Keratinocyte (primary cell): Measurements from ENCODE around the gene TMEM123. TPM values are rescaled to one million over a fixed set of nuclear protein-coding genes. Genes with fewer than 3 reads are reported as not detected.
A peak's percentile ranks its signal among the peaks of the same experiment; 100 is the strongest.

Experiments
- DNase-seq: peaks from one replicate; pipeline ENCODE4 v3.0.0-alpha.2; 2011; ENCODE audit warnings: low read depth, missing footprints, low spot score
- FAIRE-seq: peaks from 2 replicates; lab custom pipeline; 2011; peaks lifted over from hg19 to GRCh38; lab: Jason Lieb, UNC
- H2AFZ ChIP-seq: 2 replicates; pipeline ENCODE4 v1.6.0; 2012; ENCODE audit warnings: low read length, control low read depth, inconsistent platforms; ENCODE audit not compliant: control insufficient read depth
- H3K27ac ChIP-seq: 2 replicates; pipeline ENCODE4 v1.5.1; 2011; ENCODE audit warnings: low read length; ENCODE audit not compliant: control insufficient read depth, insufficient read depth
- H3K27me3 ChIP-seq: 3 replicates; pipeline ENCODE4 v1.6.0; 2011; ENCODE audit warnings: low read length; ENCODE audit not compliant: control insufficient read depth, insufficient read depth; ENCODE audit errors: extremely low read depth
- H3K36me3 ChIP-seq, 2 experiments: 2 replicates in 1 of 2; 3 replicates in 1 of 2; pipeline ENCODE4 v1.5.1; 2011; ENCODE audit warnings: low read length in 2 of 2, mild to moderate bottlenecking in 1 of 2; ENCODE audit not compliant: control insufficient read depth in 2 of 2, insufficient read depth in 2 of 2; ENCODE audit errors: extremely low read depth in 1 of 2
- H3K4me1 ChIP-seq: 3 replicates; pipeline ENCODE4 v1.5.1; 2011; ENCODE audit warnings: low read length; ENCODE audit not compliant: control insufficient read depth, insufficient read depth; ENCODE audit errors: extremely low read depth
- H3K4me2 ChIP-seq: 3 replicates; pipeline ENCODE4 v1.6.0; 2011; ENCODE audit warnings: low read depth, low read length; ENCODE audit not compliant: control insufficient read depth, insufficient read depth; ENCODE audit errors: extremely low read depth
- H3K4me3 ChIP-seq, 3 experiments: fragments of 200-600 bp in 1 of 3; sonication (generic) in 1 of 3; 2 replicates in 2 of 3; 3 replicates in 1 of 3; pipeline ENCODE4 v1.5.1; 2011 to 2016; ENCODE audit warnings: low read length in 3 of 3, mild to moderate bottlenecking in 3 of 3, control low read depth in 2 of 3, inconsistent platforms in 1 of 3, low read depth in 1 of 3, mixed read lengths in 1 of 3, mixed run types in 1 of 3, moderate library complexity in 1 of 3; ENCODE audit not compliant: control insufficient read depth in 2 of 3, insufficient read depth in 2 of 3; ENCODE audit errors: extremely low read depth in 1 of 3
- H3K79me2 ChIP-seq: 2 replicates; pipeline ENCODE4 v1.6.0; 2012; ENCODE audit warnings: low read length; ENCODE audit not compliant: control insufficient read depth, insufficient read depth
- H3K9ac ChIP-seq: 3 replicates; pipeline ENCODE4 v1.6.0; 2011; ENCODE audit warnings: low read length; ENCODE audit not compliant: control insufficient read depth, insufficient read depth; ENCODE audit errors: extremely low read depth
- H3K9me1 ChIP-seq: 3 replicates; pipeline ENCODE4 v1.6.0; 2011; ENCODE audit warnings: low read length; ENCODE audit not compliant: control insufficient read depth, insufficient read depth; ENCODE audit errors: extremely low read depth
- H3K9me3 ChIP-seq: 2 replicates; pipeline ENCODE4 v1.5.1; 2012; ENCODE audit warnings: low read depth, low read length; ENCODE audit not compliant: control insufficient read depth
- H4K20me1 ChIP-seq: 3 replicates; pipeline ENCODE4 v1.6.0; 2011; ENCODE audit warnings: low read length; ENCODE audit not compliant: control insufficient read depth, insufficient read depth; ENCODE audit errors: extremely low read depth
- CTCF ChIP-seq, 3 experiments: IDR thresholded peaks in 1 of 3; conservative IDR thresholded peaks in 1 of 3; optimal IDR thresholded peaks in 1 of 3; 2 replicates in 2 of 3; 3 replicates in 1 of 3; pipeline versions ENCODE3 to v1.5.1; 2011; ENCODE audit warnings: low read length in 3 of 3, mild to moderate bottlenecking in 3 of 3, moderate library complexity in 2 of 3, control low read depth in 1 of 3, inconsistent platforms in 1 of 3; ENCODE audit not compliant: insufficient read depth in 2 of 3; ENCODE audit errors: extremely low read depth in 1 of 3
- EZH2 ChIP-seq: IDR thresholded peaks from one replicate; pipeline ENCODE4 v1.6.1; 2012; ENCODE audit warnings: inconsistent platforms, mild to moderate bottlenecking, low read length, moderate library complexity
- dilution Hi-C: fragments of 300-500 bp; cut with MboI; formaldehyde crosslinking; loops from one replicate; pipeline ENCODE4 v1.7.0; 2020; ENCODE audit warnings: low sequenced_read_pairs; ENCODE audit not compliant: extremely low pct_ligation_motif_present
- polyA plus RNA-seq, 5 experiments: library from polyadenylated mRNA; depleted of rRNA in 3 of 5; stranded (reverse) in 3 of 5; stranded (forward) in 1 of 5; unstranded in 1 of 5; fragments of >200 nt; gene quantifications; 1 replicate in 1 of 5; 2 replicates in 3 of 5; 3 replicates in 1 of 5; pipeline versions ENCODE4 v1.2.1 to v1.2.3, GENCODE V29; 2011 to 2012; ENCODE audit warnings: missing spikeins in 2 of 5, low read depth in 1 of 5, low replicate concordance in 1 of 5

The TMEM123 gene
- polyA plus RNA-seq, 1 donor (not counting 4 experiments of a cell fraction or from before 2014, with no cell fraction given) = 408 TPM

- Histone ChIP-seq H3K4me3 (no peak overlapping the region), H3K27ac (no peak overlapping the region), H3K4me2 (no peak overlapping the region), H3K9me1 (no peaks in the 10 kb centered on the region), H3K36me3 (peaks cover 2 to 4% of the 10 kb centered on the region in 2 experiments), H3K27me3 (no peaks in the 10 kb centered on the region), H3K4me1 (no peaks in the 10 kb centered on the region), H3K9me3 (peaks cover 6% of the 10 kb centered on the region), H4K20me1 (no peaks in the 10 kb centered on the region), H3K79me2 (peaks cover 47% of the 10 kb centered on the region), H3K9ac (no peak overlapping the region), H2AFZ (no peak overlapping the region)
- TF ChIP-seq CTCF (optimal IDR thresholded peaks at IDR 0.05 in 1 of 3, IDR thresholded peaks at IDR 0.05 in 1 of 3, conservative IDR thresholded peaks at IDR 0.05 in 1 of 3; ENCODE audit: extremely low read depth in 1 of 3, insufficient read depth in 2 of 3, low read length in 3 of 3) (no peak), EZH2 (no peak)
- dilution Hi-C loops = no loop called here
- no peak for DNase-seq
- peak; percentile 76 for FAIRE-seq
Measured at GRCh38 chr11:102431404-102431803, 21.2 kb downstream of the TMEM123 start.

- Histone ChIP-seq H2AFZ (no peak overlapping the region), H3K79me2 (peaks cover 44% of the 10 kb centered on the region), H3K27ac (no peak overlapping the region), H4K20me1 (no peaks in the 10 kb centered on the region), H3K27me3 (no peaks in the 10 kb centered on the region), H3K4me1 (no peaks in the 10 kb centered on the region), H3K9me3 (peaks cover 6% of the 10 kb centered on the region), H3K36me3 (peaks cover 2 to 4% of the 10 kb centered on the region in 2 experiments), H3K9ac (no peak overlapping the region), H3K9me1 (no peaks in the 10 kb centered on the region), H3K4me2 (no peak overlapping the region), H3K4me3 (no peak overlapping the region)
- dilution Hi-C loops = no loop called here
- no peak for TF ChIP-seq CTCF (optimal IDR thresholded peaks at IDR 0.05 in 1 of 3, IDR thresholded peaks at IDR 0.05 in 1 of 3, conservative IDR thresholded peaks at IDR 0.05 in 1 of 3; ENCODE audit: extremely low read depth in 1 of 3, insufficient read depth in 2 of 3, low read length in 3 of 3)
- no peak for TF ChIP-seq EZH2
- FAIRE-seq (no peak), DNase-seq (no peak)
Measured at GRCh38 chr11:102430158-102430836, 22.3 kb downstream of the TMEM123 start.
